Panc1 (cell line): ENCODE results near the gene PCDH11Y.
"Not testable (repeated sequence)": the region's sequence is repeated elsewhere in the genome, so short reads cannot be mapped to it uniquely, and the experiment has no call there.

Experiments
- POLR2AphosphoS5 ChIP-seq: IDR thresholded peaks from 2 replicates; pipeline ENCODE4 v1.6.1; 2012; ENCODE audit warnings: mild to moderate bottlenecking, low read depth, low read length, moderate library complexity
- SIN3A ChIP-seq: IDR thresholded peaks from 2 replicates; pipeline ENCODE4 v1.6.1; 2012; ENCODE audit warnings: low read depth, mild to moderate bottlenecking, low read length, moderate library complexity, borderline replicate concordance; ENCODE audit not compliant: insufficient read depth
- TCF7L2 ChIP-seq: IDR thresholded peaks from 2 replicates; pipeline ENCODE4 v1.6.1; 2011; ENCODE audit warnings: mild to moderate bottlenecking, low read depth, low read length, inconsistent platforms
- TF ChIP-seq, protein P1 (sequence below): fragments of 450-650 bp; IDR thresholded peaks from 2 replicates; pipeline ENCODE4 v1.5.1; 2017; ENCODE audit warnings: mild to moderate bottlenecking
- TF ChIP-seq, protein P2 (sequence below), 2 experiments: IDR thresholded peaks; 2 replicates each; pipeline ENCODE4 v1.6.1; 2011 to 2012; ENCODE audit warnings: low read depth in 2 of 2, control low read depth in 1 of 2, low read length in 1 of 2, mild to moderate bottlenecking in 1 of 2, moderate library complexity in 1 of 2; ENCODE audit not compliant: insufficient read depth in 1 of 2

DNA sequence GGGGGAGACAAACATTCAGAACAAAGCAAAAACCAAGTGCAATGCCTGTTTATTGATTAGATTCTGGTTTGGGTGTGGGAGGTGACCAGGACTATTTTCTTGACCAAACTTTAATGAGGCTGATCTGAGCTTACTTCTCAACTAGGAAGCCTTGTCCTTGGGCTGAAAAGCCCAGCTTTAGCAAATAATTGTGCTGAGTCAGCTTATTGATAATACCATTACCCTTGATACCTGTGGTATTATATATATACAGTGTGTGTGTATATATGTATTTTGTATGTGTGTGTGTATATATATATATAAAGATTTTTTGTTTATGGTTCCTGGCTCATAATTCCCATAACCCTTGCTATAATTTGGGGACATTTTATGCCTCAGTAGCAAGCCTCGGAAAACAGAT, 776.4 kb downstream of the PCDH11Y start:
- TF ChIP-seq, protein P1, sequence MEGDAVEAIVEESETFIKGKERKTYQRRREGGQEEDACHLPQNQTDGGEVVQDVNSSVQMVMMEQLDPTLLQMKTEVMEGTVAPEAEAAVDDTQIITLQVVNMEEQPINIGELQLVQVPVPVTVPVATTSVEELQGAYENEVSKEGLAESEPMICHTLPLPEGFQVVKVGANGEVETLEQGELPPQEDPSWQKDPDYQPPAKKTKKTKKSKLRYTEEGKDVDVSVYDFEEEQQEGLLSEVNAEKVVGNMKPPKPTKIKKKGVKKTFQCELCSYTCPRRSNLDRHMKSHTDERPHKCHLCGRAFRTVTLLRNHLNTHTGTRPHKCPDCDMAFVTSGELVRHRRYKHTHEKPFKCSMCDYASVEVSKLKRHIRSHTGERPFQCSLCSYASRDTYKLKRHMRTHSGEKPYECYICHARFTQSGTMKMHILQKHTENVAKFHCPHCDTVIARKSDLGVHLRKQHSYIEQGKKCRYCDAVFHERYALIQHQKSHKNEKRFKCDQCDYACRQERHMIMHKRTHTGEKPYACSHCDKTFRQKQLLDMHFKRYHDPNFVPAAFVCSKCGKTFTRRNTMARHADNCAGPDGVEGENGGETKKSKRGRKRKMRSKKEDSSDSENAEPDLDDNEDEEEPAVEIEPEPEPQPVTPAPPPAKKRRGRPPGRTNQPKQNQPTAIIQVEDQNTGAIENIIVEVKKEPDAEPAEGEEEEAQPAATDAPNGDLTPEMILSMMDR = not testable (repeated sequence)
- TF ChIP-seq, protein P2, sequence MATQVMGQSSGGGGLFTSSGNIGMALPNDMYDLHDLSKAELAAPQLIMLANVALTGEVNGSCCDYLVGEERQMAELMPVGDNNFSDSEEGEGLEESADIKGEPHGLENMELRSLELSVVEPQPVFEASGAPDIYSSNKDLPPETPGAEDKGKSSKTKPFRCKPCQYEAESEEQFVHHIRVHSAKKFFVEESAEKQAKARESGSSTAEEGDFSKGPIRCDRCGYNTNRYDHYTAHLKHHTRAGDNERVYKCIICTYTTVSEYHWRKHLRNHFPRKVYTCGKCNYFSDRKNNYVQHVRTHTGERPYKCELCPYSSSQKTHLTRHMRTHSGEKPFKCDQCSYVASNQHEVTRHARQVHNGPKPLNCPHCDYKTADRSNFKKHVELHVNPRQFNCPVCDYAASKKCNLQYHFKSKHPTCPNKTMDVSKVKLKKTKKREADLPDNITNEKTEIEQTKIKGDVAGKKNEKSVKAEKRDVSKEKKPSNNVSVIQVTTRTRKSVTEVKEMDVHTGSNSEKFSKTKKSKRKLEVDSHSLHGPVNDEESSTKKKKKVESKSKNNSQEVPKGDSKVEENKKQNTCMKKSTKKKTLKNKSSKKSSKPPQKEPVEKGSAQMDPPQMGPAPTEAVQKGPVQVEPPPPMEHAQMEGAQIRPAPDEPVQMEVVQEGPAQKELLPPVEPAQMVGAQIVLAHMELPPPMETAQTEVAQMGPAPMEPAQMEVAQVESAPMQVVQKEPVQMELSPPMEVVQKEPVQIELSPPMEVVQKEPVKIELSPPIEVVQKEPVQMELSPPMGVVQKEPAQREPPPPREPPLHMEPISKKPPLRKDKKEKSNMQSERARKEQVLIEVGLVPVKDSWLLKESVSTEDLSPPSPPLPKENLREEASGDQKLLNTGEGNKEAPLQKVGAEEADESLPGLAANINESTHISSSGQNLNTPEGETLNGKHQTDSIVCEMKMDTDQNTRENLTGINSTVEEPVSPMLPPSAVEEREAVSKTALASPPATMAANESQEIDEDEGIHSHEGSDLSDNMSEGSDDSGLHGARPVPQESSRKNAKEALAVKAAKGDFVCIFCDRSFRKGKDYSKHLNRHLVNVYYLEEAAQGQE (IDR thresholded peaks at IDR 0.05; ENCODE audit: insufficient read depth in 1 of 2, low read depth in 2 of 2, low read length in 1 of 2) = not testable (repeated sequence)
- not testable (repeated sequence) for TF ChIP-seq SIN3A, TCF7L2, POLR2AphosphoS5
